Measurements from ENCODE around the gene KRI1.

KRI1 gene
- 105 to 152 reads per million in 2 donors for total RNA-seq

GRCh38 chr19:10565567-10566407, at the start of gene KRI1:
Gene KRI1 (minus strand): TSS chr19:10566010. CDS start chr19:10565999, 11 bp downstream.
- DNase-seq, result peak; percentile 93

DNA sequence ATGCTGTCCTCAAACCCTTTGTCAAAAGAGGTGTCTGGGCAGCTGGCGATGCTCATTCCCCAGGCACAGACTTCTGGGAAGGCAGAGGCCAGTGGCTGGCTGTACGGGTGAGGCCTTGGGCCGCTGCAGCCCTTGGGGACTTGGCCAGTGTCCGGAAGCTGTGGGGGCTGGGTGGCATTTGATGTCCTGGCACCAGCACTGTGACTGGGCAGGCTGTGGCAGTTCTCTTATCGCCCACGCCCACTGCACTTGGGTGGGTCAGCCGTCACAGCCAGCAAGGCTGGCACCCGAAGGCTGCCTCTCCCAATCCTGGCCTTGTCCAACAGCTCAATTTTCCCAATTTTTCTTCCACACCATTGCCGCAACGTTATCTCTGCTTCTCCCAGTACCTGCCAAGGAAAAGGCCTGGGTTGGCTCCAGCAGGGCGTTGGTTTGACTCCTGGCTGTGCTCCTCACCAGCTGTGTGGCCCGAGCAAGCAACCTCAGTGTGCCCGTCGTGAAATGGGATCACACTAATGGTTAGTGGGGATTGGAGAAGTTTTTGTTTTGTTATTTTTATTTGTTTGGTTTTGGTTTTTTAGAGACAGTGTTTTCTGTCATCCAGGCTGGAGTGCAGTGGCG, 46.8 kb upstream of the KRI1 start:
- no peak for DNase-seq

- no peak for DNase-seq
These were observed 46.1 kb upstream of the KRI1 start for GRCh38 chr19:10611907-10612306.

DNA sequence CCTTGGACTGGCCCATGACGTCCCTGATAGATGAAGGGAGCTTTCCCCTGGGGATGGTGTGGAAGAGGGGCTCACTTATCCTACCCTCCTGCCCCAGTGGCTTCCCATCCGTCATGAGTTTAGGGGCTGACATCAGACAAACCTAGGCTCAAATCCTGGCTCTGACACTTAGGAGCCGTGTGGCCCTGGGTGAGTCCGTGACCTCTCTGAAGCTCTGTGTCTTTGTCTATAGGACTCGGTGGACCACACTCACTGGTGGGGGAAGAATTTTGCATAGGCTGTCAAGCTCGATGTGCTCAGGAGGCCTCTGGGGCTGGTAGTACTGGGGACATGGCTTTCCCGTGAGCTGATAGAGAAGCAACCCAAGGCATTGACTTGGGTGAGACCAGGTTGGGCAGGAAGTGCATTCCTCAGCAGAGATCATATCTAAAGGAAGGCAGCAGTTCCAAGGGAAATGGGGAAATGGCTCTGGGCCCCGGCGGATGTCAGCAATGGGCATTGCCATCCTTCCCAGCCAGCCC, 38.7 kb upstream of the KRI1 start:
- no peak for DNase-seq

DNA sequence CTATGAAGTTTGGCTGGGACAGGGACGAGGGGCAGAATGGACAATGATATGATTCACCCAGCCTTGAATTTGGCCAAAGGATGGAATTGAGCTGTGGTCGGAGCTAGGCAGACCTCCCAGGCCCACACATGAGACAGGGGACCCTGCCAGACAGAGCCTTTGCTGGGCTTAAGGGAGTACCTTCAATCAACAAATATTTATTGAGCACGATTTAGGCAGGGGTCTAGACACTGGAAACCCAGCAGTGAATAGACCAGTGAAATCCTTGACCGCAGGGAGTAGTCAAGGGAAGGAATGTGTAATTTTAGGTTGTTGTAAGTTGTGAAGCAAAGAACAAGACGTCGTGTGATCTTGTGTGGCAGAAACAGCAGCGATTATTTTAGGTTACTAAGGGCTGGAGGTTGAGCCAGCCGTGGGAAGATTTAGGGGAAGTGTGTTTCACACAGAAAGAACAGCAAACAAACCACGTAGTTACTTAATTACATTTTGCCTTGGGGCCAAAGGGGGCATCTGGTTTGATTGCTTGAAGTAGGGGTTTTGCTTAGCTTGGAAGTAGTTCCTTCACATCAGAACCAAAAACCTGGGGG, 38.2 kb upstream of the KRI1 start:
- DNase-seq, result no peak

DNA sequence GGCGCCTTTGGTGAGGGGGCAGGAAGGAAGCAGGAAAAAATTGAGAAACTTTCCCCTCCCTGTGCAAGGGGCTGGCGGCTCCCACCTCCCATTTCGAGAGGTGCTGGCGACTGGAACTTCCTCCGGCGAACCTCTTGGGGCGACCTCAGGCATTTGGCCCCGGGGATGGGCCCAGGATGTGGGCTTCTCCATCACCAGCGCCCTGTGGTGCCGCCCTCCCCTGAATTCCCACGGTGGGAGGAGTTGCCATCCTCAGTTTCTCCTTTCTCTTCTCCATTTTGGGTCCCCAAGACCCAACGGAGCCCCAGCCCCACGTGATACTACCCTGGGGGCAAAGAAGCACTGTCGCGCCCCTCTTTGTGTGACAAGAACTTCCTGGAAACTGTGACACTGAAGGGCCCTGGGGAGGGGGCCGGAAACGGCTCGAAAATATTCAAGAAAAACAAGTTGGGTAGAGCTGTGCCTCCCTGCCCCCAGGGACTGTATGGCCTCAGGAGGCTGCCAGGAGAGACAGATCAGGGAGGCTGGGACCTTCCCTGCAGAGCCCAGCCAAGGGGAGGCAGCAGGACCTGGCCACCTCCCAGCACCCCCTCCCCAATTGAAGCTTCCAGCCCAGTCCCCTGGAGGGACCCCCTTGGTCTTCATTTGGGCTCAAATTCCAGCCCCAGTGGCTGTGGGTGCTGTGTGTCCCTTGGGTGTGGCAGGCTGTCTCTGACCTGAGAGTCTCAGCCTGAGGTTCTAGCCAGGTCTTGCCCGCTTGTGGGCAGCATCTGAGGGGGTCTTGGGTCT, 37.5 kb upstream of the KRI1 start:
- no peak for DNase-seq

GRCh38 chr19:10602330-10603083, 36.7 kb upstream of the KRI1 start:
- DNase-seq, result peak; percentile 80

- DNase-seq, result no peak
These were observed 36.2 kb upstream of the KRI1 start for GRCh38 chr19:10601999-10602329.

DNA sequence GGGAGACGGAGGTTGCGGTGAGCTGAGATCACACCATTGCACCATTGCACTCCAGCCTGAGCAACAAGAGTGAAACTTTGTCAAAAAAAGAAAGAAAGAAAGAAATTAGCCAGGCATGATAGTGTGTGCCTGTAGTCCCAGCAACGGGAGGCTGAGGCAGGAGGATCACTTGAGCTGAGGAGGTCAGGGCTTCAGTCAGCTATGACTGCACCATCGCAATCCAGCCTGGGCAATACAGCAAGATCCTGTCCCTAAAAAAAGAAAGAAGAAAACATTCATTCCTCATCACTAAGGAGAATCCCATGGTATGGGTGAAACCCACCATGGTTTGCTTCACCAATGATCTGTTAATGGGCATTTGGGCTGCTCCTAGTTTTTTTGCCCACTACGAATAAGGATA, 34.3 kb upstream of the KRI1 start:
- no peak for DNase-seq

DNA sequence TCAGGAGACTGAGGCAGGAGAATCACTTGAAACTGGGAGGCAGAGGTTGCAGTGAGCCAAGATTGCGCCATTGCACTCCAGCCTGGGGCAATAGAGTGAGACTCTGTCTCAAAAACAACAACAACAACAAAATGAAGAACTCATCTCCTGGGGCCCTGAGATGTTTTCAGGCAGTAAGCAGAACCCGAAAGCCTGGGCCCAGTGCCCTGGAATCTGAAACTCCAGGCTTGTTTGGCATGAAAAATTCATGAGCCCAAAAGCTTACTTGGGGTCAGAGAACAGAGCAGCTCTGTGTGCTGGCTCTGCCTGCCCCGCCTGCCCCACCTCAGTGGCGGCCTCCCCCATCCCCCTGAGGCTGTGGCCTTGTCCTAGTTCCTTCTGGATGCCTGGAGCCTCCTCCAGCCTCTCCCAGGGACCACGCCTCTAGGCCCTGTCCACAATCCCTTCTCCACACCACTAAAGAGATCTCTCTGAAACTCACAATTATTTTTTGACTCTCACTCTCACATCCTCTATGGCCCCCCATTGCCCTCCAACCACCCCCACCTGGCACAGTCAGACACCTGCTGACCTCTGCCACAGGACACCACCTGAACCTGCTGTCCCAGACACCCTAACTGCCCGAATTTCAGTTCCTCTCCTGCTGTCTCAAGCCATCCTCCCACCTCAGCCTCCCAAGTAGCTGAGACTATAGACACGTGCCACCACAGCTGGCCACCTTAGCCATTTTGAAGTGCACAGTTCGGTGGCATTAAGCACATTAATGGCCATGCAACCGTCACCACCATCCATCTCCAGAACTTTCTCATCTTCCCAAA, 28.2 kb upstream of the KRI1 start:
- no peak for DNase-seq

- no peak for DNase-seq
These were observed 27.3 kb upstream of the KRI1 start for GRCh38 chr19:10593148-10593547.

GRCh38 chr19:10587839-10588150, 22.0 kb upstream of the KRI1 start:
- DNase-seq, result no peak

- DNase-seq, result no peak
These were observed 21.4 kb upstream of the KRI1 start, which contains the start of gene AP1M2 for GRCh38 chr19:10587022-10587838. Gene AP1M2 (minus strand): TSS chr19:10587312. CDS start chr19:10587231, 81 bp downstream.

GRCh38 chr19:10586396-10586795, 20.6 kb upstream of the KRI1 start:
- no peak for DNase-seq

GRCh38 chr19:10583036-10583776, 17.4 kb upstream of the KRI1 start:
- no peak for DNase-seq

DNA sequence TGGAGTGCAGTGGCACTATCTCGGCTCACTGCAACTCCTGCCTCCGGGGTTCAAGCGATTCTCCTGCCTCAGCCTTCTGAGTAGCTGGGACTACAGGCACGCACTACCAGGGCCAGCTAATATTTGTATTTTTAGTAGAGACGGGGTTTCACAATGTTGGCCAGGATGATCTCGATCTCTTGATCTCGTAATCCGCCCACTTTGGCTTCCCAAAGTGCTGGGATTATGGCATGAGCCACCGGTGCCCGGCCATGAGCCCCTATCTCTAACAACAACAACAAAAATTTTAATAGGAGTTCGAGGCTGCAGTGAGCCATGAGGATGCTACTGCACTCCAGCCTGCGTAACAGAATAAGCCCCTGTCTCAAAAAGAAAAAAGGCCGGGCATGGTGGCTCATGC, 16.3 kb upstream of the KRI1 start:
- no peak for DNase-seq

GRCh38 chr19:10580979-10581631, 15.3 kb upstream of the KRI1 start:
- no peak for DNase-seq

- DNase-seq, result no peak
These were observed 12.1 kb upstream of the KRI1 start for GRCh38 chr19:10577951-10578350.

DNA sequence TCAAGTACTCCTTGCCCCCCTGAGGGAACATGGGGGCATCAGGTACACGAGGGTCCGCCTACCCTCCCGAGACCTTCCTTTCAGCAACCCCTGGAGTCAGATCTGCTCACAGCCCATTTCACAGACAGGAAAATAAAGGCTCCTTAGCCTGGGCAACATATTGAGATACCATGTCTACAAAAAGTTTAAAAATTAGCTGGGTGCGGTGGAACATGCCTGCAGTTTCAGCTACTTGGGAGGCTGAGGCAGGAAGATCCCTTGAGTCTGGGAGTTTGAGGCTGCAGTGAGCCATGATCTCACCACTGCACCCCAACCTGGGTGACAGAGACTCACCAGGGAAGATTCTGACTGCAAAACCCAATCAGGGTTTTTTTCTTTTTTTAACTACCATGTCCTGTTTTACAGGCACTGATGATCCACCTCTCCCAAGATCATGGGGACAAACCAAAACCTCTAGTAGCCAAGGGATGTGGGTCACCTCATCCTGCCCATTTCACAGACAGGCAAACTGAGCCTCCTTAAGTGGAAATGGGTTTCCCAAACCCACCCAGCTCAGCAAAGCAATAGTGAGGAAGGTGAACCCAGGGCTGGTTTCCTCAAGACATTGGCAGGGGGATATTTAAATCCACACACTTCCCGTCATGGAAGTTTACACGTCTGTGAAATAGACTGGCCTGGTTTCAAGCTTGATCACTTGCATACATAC, 9.4 kb upstream of the KRI1 start:
- no peak for DNase-seq

All from activated gamma-delta T cell (primary cell).